ENCODE results near the gene FNBP1L. TPM values are rescaled to one million over a fixed set of nuclear protein-coding genes. Genes with fewer than 3 reads are reported as not detected.
A peak's percentile ranks its signal among the peaks of the same experiment; 100 is the strongest.

The FNBP1L gene
- polyA plus RNA-seq, 1 donor (not counting 4 experiments of a cell fraction or from before 2014, with no cell fraction given) = 22.9 TPM

DNA sequence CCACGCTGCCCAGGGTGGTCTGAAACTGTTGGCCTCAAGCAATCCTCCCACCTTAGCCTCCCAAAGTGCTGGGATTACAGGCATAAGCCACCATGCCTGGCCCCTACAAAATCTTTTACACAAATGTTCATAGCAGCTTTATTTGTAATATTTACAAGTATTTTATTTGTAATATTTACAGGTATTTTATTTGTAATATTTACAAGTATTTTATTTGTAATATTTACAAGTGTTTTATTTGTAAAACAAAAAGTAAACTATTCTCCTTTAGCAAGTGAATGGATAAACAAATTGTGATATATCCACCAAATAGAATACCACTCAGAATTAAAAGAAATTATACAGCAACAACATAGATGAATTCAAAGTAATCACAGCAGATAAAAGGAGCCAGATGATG lies 11.4 kb upstream of the FNBP1L start:
- Histone ChIP-seq H3K9me1 (ENCODE audit: control insufficient read depth, extremely low read depth, insufficient read depth, low read length) (no peaks in the 10 kb centered on the region), H3K27ac (ENCODE audit: control insufficient read depth, insufficient read depth, low read length) (no peak overlapping the region), H3K9me3 (ENCODE audit: control insufficient read depth, low read depth, low read length) (no peaks in the 10 kb centered on the region), H4K20me1 (ENCODE audit: control insufficient read depth, extremely low read depth, insufficient read depth, low read length) (no peaks in the 10 kb centered on the region), H3K4me2 (ENCODE audit: control insufficient read depth, extremely low read depth, insufficient read depth, low read depth, low read length) (no peak overlapping the region), H3K27me3 (ENCODE audit: control insufficient read depth, extremely low read depth, insufficient read depth, low read length) (peaks cover 9% of the 10 kb centered on the region), H3K4me3 (ENCODE audit: control insufficient read depth in 2 of 3, extremely low read depth in 1 of 3, insufficient read depth in 2 of 3, low read depth in 1 of 3, low read length in 3 of 3) (no peak overlapping the region), H3K79me2 (ENCODE audit: control insufficient read depth, insufficient read depth, low read length) (no peaks in the 10 kb centered on the region), H3K36me3 (ENCODE audit: control insufficient read depth in 2 of 2, extremely low read depth in 1 of 2, insufficient read depth in 2 of 2, low read length in 2 of 2) (no peaks in the 10 kb centered on the region), H3K4me1 (ENCODE audit: control insufficient read depth, extremely low read depth, insufficient read depth, low read length) (no peaks in the 10 kb centered on the region), H2AFZ (ENCODE audit: control insufficient read depth, low read length) (no peak overlapping the region), H3K9ac (ENCODE audit: control insufficient read depth, extremely low read depth, insufficient read depth, low read length) (no peak overlapping the region)
- DNase-seq (ENCODE audit: low read depth, low spot score) (no peak), FAIRE-seq (no peak)
- TF ChIP-seq, protein P1, sequence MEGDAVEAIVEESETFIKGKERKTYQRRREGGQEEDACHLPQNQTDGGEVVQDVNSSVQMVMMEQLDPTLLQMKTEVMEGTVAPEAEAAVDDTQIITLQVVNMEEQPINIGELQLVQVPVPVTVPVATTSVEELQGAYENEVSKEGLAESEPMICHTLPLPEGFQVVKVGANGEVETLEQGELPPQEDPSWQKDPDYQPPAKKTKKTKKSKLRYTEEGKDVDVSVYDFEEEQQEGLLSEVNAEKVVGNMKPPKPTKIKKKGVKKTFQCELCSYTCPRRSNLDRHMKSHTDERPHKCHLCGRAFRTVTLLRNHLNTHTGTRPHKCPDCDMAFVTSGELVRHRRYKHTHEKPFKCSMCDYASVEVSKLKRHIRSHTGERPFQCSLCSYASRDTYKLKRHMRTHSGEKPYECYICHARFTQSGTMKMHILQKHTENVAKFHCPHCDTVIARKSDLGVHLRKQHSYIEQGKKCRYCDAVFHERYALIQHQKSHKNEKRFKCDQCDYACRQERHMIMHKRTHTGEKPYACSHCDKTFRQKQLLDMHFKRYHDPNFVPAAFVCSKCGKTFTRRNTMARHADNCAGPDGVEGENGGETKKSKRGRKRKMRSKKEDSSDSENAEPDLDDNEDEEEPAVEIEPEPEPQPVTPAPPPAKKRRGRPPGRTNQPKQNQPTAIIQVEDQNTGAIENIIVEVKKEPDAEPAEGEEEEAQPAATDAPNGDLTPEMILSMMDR (optimal IDR thresholded peaks at IDR 0.05 in 1 of 3, IDR thresholded peaks at IDR 0.05 in 1 of 3, conservative IDR thresholded peaks at IDR 0.05 in 1 of 3; ENCODE audit: extremely low read depth in 1 of 3, insufficient read depth in 2 of 3, low read length in 3 of 3) = no peak
- no peak for TF ChIP-seq EZH2 (IDR thresholded peaks at IDR 0.05; ENCODE audit: low read length)
- dilution Hi-C loops (cut with MboI; ENCODE audit: extremely low pct_ligation_motif_present, low sequenced_read_pairs) = no loop called here

DNA sequence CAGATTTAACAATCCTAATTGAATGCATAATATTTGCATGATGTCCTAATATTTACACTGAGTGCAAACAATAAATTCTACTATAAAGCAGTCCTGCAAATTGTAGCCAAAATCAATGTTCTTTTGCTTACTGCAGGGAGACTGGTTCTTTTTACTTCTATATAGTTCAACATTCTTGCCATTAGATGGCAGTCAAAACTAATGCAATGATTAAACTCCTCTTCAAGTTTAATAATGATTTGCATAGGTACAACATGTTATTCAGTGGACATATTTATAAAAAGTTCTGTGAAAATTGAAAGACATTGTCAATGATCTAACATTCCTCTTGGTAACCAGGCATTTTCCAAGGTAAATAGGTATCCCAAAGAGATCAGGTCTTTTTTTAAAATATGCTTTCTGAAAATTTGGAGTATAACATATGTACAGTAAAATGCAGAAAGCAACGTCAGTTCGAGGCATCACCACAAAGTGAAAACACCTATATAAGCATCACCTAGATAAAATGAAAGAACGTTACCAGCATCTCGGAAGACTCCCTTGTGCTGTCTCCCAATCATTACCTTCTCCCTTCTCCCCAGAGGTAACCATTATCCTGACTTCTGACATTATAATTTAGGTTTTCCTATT lies 9.8 kb upstream of the FNBP1L start:
- peak overlapping the region; percentile 34 for H3K4me2 ChIP-seq (ENCODE audit: control insufficient read depth, extremely low read depth, insufficient read depth, low read depth, low read length)
- H3K27me3 ChIP-seq (ENCODE audit: control insufficient read depth, extremely low read depth, insufficient read depth, low read length) = peaks cover 6% of the 10 kb centered on the region
- no peak overlapping the region for H3K27ac ChIP-seq (ENCODE audit: control insufficient read depth, insufficient read depth, low read length)
- H3K4me3 ChIP-seq (ENCODE audit: control insufficient read depth in 2 of 3, extremely low read depth in 1 of 3, insufficient read depth in 2 of 3, low read depth in 1 of 3, low read length in 3 of 3) = no peak overlapping the region
- H3K4me1 ChIP-seq (ENCODE audit: control insufficient read depth, extremely low read depth, insufficient read depth, low read length) = peaks cover 3% of the 10 kb centered on the region
- dilution Hi-C loops (cut with MboI; ENCODE audit: extremely low pct_ligation_motif_present, low sequenced_read_pairs) = no loop called here
- no peaks in the 10 kb centered on the region for H3K9me1 ChIP-seq (ENCODE audit: control insufficient read depth, extremely low read depth, insufficient read depth, low read length)
- no peaks in the 10 kb centered on the region for H3K36me3 ChIP-seq (ENCODE audit: control insufficient read depth in 2 of 2, extremely low read depth in 1 of 2, insufficient read depth in 2 of 2, low read length in 2 of 2)
- H4K20me1 ChIP-seq (ENCODE audit: control insufficient read depth, extremely low read depth, insufficient read depth, low read length) = no peaks in the 10 kb centered on the region
- DNase-seq (ENCODE audit: low read depth, low spot score) = no peak
- H2AFZ ChIP-seq (ENCODE audit: control insufficient read depth, low read length) = no peak overlapping the region
- FAIRE-seq = no peak
- H3K9ac ChIP-seq (ENCODE audit: control insufficient read depth, extremely low read depth, insufficient read depth, low read length) = no peak overlapping the region
- H3K9me3 ChIP-seq (ENCODE audit: control insufficient read depth, low read depth, low read length) = no peaks in the 10 kb centered on the region
- H3K79me2 ChIP-seq (ENCODE audit: control insufficient read depth, insufficient read depth, low read length) = no peaks in the 10 kb centered on the region
- TF ChIP-seq EZH2 (IDR thresholded peaks at IDR 0.05; ENCODE audit: low read length) = no peak
- TF ChIP-seq, protein P1 (optimal IDR thresholded peaks at IDR 0.05 in 1 of 3, IDR thresholded peaks at IDR 0.05 in 1 of 3, conservative IDR thresholded peaks at IDR 0.05 in 1 of 3; ENCODE audit: extremely low read depth in 1 of 3, insufficient read depth in 2 of 3, low read length in 3 of 3) = peak in 2 of 3 experiments; percentile 37 to 42
